GM12878 (cell line): ENCODE measurements around the gene SCMH1. TPM values are rescaled to one million over a fixed set of nuclear protein-coding genes. Genes with fewer than 3 reads are reported as not detected.

ENCODE experiments used
- ATAC-seq: fragments of 200-7000 bp; cut with Tn5 transposase; 3 replicates; pipeline ENCODE4 v1.9.1; 2020; ENCODE audit warnings: mild to moderate bottlenecking, moderate library complexity
- BruUV-seq: library from RNA; stranded (reverse); fragments of 400-500 nt; replicated peaks from 2 replicates; lab custom pipeline; 2021; lab: Mats Ljungman, UMichigan
- CTCF ChIA-PET: fragments of 300-600 bp; sonication (Branson Sonifier 250); formaldehyde crosslinking; extraction: SDS; loops from one replicate; lab custom pipeline; 2021; ENCODE audit warnings: inconsistent platforms; lab: Yijun Ruan, JAX
- POLR2A ChIA-PET: fragments of 350-600 bp; formaldehyde crosslinking; extraction: SDS; loops from one replicate; lab custom pipeline; 2021; ENCODE audit warnings: inconsistent platforms; lab: Charles Lee
- RAD21 ChIA-PET: fragments of 300-600 bp; sonication (Branson Sonifier 250); formaldehyde crosslinking; loops from one replicate; lab custom pipeline; 2023; ENCODE audit warnings: antibody characterized with exemption; ENCODE audit not compliant: unreplicated experiment; lab: Charles Lee
- SMC1A ChIA-PET: fragments of 300-600 bp; sonication (Branson Sonifier 250); formaldehyde crosslinking; loops from one replicate; lab custom pipeline; 2023; ENCODE audit not compliant: unreplicated experiment, uncharacterized antibody; lab: Charles Lee
- DNase-seq: peaks from one replicate; pipeline ENCODE4 v3.0.0-alpha.2; 2011; ENCODE audit warnings: low read depth, low spot score
- FAIRE-seq: peaks from 3 replicates; lab custom pipeline; 2011; peaks lifted over from hg19 to GRCh38; lab: Jason Lieb, UNC
- H2AFZ ChIP-seq: 2 replicates; pipeline ENCODE4 v1.6.0; 2011; ENCODE audit warnings: low read depth, low read length, control low read depth; ENCODE audit not compliant: control insufficient read depth
- H3K27ac ChIP-seq: 2 replicates; pipeline ENCODE4 v1.5.1; 2011; ENCODE audit warnings: control low read depth; ENCODE audit not compliant: control insufficient read depth, insufficient read depth
- H3K27me3 ChIP-seq, 2 experiments: replicated peaks in 1 of 2; 2 replicates each; pipeline versions ENCODE4 v1.6.0 to v1.6.1; 2011; ENCODE audit warnings: low read length in 1 of 2; ENCODE audit not compliant: control insufficient read depth in 2 of 2, insufficient read depth in 2 of 2
- H3K36me3 ChIP-seq, 2 experiments: 2 replicates each; pipeline ENCODE4 v1.5.1; 2011; ENCODE audit warnings: low read length in 1 of 2; ENCODE audit not compliant: control insufficient read depth in 2 of 2, insufficient read depth in 2 of 2
- H3K4me1 ChIP-seq: 2 replicates; pipeline ENCODE4 v1.6.1; 2011; ENCODE audit warnings: mild to moderate bottlenecking, low read length, moderate library complexity, mixed read lengths; ENCODE audit not compliant: control insufficient read depth, insufficient read depth
- H3K4me2 ChIP-seq: 2 replicates; pipeline ENCODE4 v1.6.0; 2011; ENCODE audit warnings: control low read depth; ENCODE audit not compliant: control insufficient read depth, insufficient read depth
- H3K4me3 ChIP-seq: fragments of 200-600 bp; sonication (generic); 2 replicates; pipeline ENCODE4 v1.5.1; 2016
- H3K79me2 ChIP-seq: 2 replicates; pipeline ENCODE4 v1.6.0; 2011; ENCODE audit warnings: low read length; ENCODE audit not compliant: control insufficient read depth, insufficient read depth
- H3K9ac ChIP-seq: 2 replicates; pipeline ENCODE4 v1.8.0; 2011; ENCODE audit warnings: low read length, control low read depth, mixed read lengths; ENCODE audit not compliant: control insufficient read depth, insufficient read depth
- H3K9me3 ChIP-seq: replicated peaks from 3 replicates; pipeline ENCODE4 v1.5.1; 2011; ENCODE audit warnings: mild to moderate bottlenecking, low read length; ENCODE audit not compliant: control insufficient read depth, insufficient read depth
- H4K20me1 ChIP-seq: 2 replicates; pipeline ENCODE4 v1.6.0; 2011; ENCODE audit not compliant: control insufficient read depth, insufficient read depth
- BACH1 ChIP-seq: fragments of 450-650 bp; IDR thresholded peaks from 2 replicates; pipeline ENCODE4 v1.6.1; 2017; ENCODE audit warnings: mild to moderate bottlenecking, borderline replicate concordance
- BHLHE40 ChIP-seq, 2 experiments: fragments of 450-650 bp in 1 of 2; IDR thresholded peaks; 2 replicates each; pipeline ENCODE4 v1.6.1; 2011 to 2017; ENCODE audit warnings: low read depth in 2 of 2, borderline replicate concordance in 1 of 2, improper control_type of control experiment in 1 of 2, low read length in 1 of 2, mild to moderate bottlenecking in 1 of 2
- CEBPB ChIP-seq, 2 experiments: fragments of 150-350 bp in 1 of 2; IDR thresholded peaks; 2 replicates each; pipeline ENCODE4 v1.6.1; 2012 to 2014; ENCODE audit warnings: low read depth in 2 of 2, low read length in 2 of 2, borderline replicate concordance in 1 of 2, inconsistent platforms in 1 of 2
- E2F8 ChIP-seq: fragments of 450-650 bp; IDR thresholded peaks from 2 replicates; pipeline ENCODE4 v1.6.1; 2018; ENCODE audit warnings: mild to moderate bottlenecking, low read depth, moderate library complexity; ENCODE audit not compliant: partially characterized antibody
- NR2F1 ChIP-seq: fragments of 450-650 bp; conservative IDR thresholded peaks from 2 replicates; pipeline ENCODE4 v1.6.1; 2017; ENCODE audit warnings: mild to moderate bottlenecking
- SMAD1 ChIP-seq: fragments of 450-650 bp; IDR thresholded peaks from 2 replicates; pipeline ENCODE4 v1.6.1; 2018; ENCODE audit warnings: mild to moderate bottlenecking, low read depth; ENCODE audit not compliant: partially characterized antibody
- ZBED1 ChIP-seq: IDR thresholded peaks from 2 replicates; pipeline ENCODE4 v1.6.1; 2016; ENCODE audit warnings: borderline replicate concordance
- WGBS: methylation state at CpG from one replicate; pipeline ENCODE4 v1.1.6; 2016; ENCODE audit warnings: low lambda C conversion rate; ENCODE audit not compliant: insufficient replicate concordance, insufficient coverage; ENCODE audit errors: missing lambda C conversion rate; 5-methylcytosine and 5-hydroxymethylcytosine counted together
- in situ Hi-C: fragments of 300-500 bp; cut with MboI; formaldehyde crosslinking; loops from 9 replicates; pipeline ENCODE4 v1.14.3; 2018; ENCODE audit warnings: mixed read lengths
- intact Hi-C: fragments of 100-400 bp; cut with micrococcal nuclease; formaldehyde crosslinking; loops from one replicate; pipeline ENCODE4 v1.14.2; 2022; ENCODE audit not compliant: unreplicated experiment
- polyA plus RNA-seq, 11 experiments: library from polyadenylated mRNA; depleted of rRNA in 4 of 11; unstranded in 6 of 11; stranded (reverse) in 5 of 11; fragments of >200 nt; fragmentation: Nextera tagmentation in 4 of 11; fragmentation: Illumina TruSeq in 1 of 11; extraction: Ambion mirVana in 4 of 11; extraction: Trizol in 1 of 11; gene quantifications; 1 replicate in 1 of 11; 2 replicates in 10 of 11; pipeline versions ENCODE4 v1.2.1 to v1.2.3, GENCODE V29; 2011 to 2016; ENCODE audit warnings: inconsistent platforms in 2 of 11, missing spikeins in 2 of 11, low read depth in 1 of 11
- total RNA-seq, 4 experiments: library from RNA; depleted of rRNA in 3 of 4; stranded (reverse); fragments of >200 nt in 3 of 4; fragmentation: Illumina TruSeq in 1 of 4; extraction: Trizol in 1 of 4; gene quantifications; 2 replicates each; pipeline versions ENCODE4 v1.2.1 to v1.2.3, GENCODE V29; 2013 to 2021

The SCMH1 gene
- total and polyA plus RNA-seq, 10 of the 15 experiments (the other 5 are each of a cell fraction or from before 2014, with no cell fraction given), result 7.5 to 44.1 (median 27.8) TPM

GRCh38 chr1:40987439-40988276 lies 254.4 kb downstream of the SCMH1 start:
- SMC1A ChIA-PET, result interaction anchor here (1.0 kb wide), 1 partner anchor 8 kb away, joined by 3 read pairs; no protein-coding TSS in a partner anchor
- H3K27ac ChIP-seq, result no peak overlapping the region
- POLR2A ChIA-PET, result no interaction called here
- TF ChIP-seq ZBED1, result no peak
- TF ChIP-seq BACH1, result no peak
- no peak for TF ChIP-seq BHLHE40 (IDR thresholded peaks at IDR 0.05; ENCODE audit: borderline replicate concordance in 1 of 2, low read depth in 2 of 2, low read length in 1 of 2)
- no peak for TF ChIP-seq SMAD1
- TF ChIP-seq E2F8, result no peak
- no peak for TF ChIP-seq CEBPB (IDR thresholded peaks at IDR 0.05; ENCODE audit: borderline replicate concordance in 1 of 2, low read depth in 2 of 2, low read length in 2 of 2)
- no peak for TF ChIP-seq NR2F1
- TF ChIP-seq, all 136 proteins: peak for 0
- ATAC-seq, result no peak
- no peaks in the 10 kb centered on the region for H3K27me3 ChIP-seq
- H3K4me2 ChIP-seq, result no peak overlapping the region
- no peak for DNase-seq
- no peak overlapping the region for H3K4me3 ChIP-seq
- peaks cover 20 to 31% of the 10 kb centered on the region in 2 experiments for H3K36me3 ChIP-seq
- H3K9ac ChIP-seq, result no peak overlapping the region
- RAD21 ChIA-PET, result no interaction called here
- peak; percentile 38 for FAIRE-seq
- 92% methylated on average over 9 of the region's 9 CpGs for WGBS
- in situ Hi-C loops (no loop called here), intact Hi-C loops (no loop called here)
- H4K20me1 ChIP-seq, result no peaks in the 10 kb centered on the region; the same call in 1 of the 2 replicates
- CTCF ChIA-PET, result interaction anchor here (1.4 kb wide), 1 partner anchor 23 kb away, joined by 3 read pairs; no protein-coding TSS in a partner anchor
- H3K9me3 ChIP-seq, result no peaks in the 10 kb centered on the region
- H3K4me1 ChIP-seq, result no peaks in the 10 kb centered on the region
- no peak overlapping the region for H2AFZ ChIP-seq
- peaks cover 15% of the 10 kb centered on the region for H3K79me2 ChIP-seq
- BruUV-seq, result no TSS peak
